Measurements from ENCODE around the gene GHRHR. TPM values are rescaled to one million over a fixed set of nuclear protein-coding genes. Genes with fewer than 3 reads are reported as not detected.

The GHRHR gene
- total RNA-seq, 4 donors from 2014 or later = not detected

DNA sequence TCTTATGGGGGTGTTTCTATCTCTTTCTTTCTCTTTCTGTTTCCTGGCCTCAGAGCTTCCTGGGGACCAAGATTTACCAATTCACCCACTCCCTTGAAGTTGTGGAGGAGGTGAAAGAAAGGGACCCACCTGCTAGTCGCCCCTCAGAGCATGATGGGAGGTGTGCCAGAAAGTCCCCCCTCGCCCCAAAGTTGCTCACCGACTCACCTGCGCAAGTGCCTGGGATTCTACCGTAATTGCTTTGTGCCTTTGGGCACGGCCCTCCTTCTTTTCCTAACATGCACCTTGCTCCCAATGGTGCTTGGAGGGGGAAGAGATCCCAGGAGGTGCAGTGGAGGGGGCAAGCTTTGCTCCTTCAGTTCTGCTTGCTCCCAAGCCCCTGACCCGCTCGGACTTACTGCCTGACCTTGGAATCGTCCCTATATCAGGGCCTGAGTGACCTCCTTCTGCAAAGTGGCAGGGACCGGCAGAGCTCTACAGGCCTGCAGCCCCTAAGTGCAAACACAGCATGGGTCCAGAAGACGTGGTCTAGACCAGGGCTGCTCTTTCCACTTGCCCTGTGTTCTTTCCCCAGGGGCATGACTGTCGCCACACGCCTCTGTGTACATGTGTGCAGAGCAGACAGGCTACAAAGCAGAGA lies 39.9 kb upstream of the GHRHR start:
- TF ChIP-seq, protein P1, sequence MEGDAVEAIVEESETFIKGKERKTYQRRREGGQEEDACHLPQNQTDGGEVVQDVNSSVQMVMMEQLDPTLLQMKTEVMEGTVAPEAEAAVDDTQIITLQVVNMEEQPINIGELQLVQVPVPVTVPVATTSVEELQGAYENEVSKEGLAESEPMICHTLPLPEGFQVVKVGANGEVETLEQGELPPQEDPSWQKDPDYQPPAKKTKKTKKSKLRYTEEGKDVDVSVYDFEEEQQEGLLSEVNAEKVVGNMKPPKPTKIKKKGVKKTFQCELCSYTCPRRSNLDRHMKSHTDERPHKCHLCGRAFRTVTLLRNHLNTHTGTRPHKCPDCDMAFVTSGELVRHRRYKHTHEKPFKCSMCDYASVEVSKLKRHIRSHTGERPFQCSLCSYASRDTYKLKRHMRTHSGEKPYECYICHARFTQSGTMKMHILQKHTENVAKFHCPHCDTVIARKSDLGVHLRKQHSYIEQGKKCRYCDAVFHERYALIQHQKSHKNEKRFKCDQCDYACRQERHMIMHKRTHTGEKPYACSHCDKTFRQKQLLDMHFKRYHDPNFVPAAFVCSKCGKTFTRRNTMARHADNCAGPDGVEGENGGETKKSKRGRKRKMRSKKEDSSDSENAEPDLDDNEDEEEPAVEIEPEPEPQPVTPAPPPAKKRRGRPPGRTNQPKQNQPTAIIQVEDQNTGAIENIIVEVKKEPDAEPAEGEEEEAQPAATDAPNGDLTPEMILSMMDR (IDR thresholded peaks at IDR 0.05; ENCODE audit: low read depth) = no peak

DNA sequence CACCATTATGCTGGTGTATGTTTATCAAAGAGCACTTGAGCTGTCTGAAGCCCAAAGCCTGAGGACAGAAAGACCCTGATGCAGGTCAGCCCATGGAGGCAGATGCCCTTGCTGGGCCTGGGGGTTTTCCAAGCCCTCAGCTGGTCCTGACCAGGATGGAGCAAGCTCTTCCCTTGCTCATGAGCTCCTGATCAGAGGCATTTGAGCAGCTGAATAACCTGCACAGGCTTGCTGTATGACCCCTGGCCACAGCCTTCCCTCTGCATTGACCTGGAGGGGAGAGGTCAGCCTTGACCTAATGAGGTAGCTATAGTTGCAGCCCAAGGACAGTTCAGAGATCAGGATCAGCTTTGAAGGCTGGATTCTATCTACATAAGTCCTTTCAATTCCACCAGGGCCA lies 39.1 kb upstream of the GHRHR start:
- TF ChIP-seq, protein P1 (IDR thresholded peaks at IDR 0.05; ENCODE audit: low read depth) = no peak

DNA sequence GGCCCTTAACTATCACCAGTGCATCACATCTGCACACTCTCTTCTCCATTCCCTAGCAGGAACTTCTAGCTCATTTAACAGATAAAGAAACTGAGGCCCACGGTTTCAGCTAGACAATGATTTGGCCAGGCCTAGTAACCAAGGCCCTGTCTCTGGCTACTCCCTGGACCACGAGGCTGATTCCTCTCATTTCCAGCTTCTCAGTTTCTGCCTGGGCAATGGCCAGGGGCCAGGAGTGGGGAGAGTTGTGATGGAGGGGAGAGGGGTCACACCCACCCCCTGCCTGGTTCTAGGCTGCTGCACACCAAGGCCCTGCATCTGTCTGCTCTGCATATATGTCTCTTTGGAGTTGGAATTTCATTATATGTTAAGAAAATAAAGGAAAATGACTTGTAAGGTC lies 38.6 kb upstream of the GHRHR start:
- TF ChIP-seq, protein P1 (IDR thresholded peaks at IDR 0.05; ENCODE audit: low read depth) = no peak

DNA sequence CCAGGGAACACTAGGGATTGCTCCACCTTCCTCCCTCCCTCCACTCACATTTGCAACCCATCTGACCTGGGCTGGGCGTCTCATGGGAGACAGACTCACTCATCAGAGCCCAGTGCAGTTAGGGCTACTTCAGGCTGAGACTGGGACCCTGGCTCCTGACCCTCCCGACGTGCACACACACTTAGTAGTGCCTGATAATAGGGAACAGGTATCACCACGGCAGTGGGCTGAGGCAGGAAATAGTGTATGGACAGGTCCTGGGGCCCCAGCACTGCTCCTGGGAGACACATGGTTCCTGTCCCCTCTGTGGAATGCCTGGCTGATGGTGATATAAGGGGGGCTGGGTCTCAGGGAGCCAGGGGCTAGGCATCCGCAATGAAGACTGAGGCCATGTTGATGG lies 37.8 kb upstream of the GHRHR start:
- TF ChIP-seq, protein P1 (IDR thresholded peaks at IDR 0.05; ENCODE audit: low read depth) = no peak

- TF ChIP-seq, protein P1 (IDR thresholded peaks at IDR 0.05; ENCODE audit: low read depth) = no peak
Observed at GRCh38 chr7:30926313-30926712, 37.4 kb upstream of the GHRHR start.

- TF ChIP-seq, protein P1 (IDR thresholded peaks at IDR 0.05; ENCODE audit: low read depth) = no peak
Observed at GRCh38 chr7:30927040-30927439, 36.7 kb upstream of the GHRHR start.

DNA sequence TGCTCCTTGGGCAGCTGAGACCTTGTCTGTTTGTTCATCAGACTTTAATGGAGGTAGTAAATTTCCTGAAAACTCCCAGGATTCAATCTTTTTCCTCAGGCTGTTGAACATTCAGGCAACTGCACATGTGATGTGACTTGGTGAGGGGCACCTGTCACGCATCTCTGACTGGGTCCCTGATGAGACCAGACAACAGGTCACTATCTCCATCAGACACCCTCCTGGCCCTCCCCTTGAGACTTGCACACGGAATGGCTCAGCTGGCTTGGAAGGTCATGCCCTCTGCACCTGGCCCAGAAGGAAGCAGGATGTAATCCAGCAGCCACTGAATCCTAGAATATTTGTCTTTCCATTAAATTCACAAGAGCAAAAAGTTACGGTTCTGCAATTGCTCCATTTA lies 36.2 kb upstream of the GHRHR start:
- TF ChIP-seq, protein P1 (IDR thresholded peaks at IDR 0.05; ENCODE audit: low read depth) = no peak
